GM19240 (cell line): ENCODE data around the gene OR2A5.
"Not testable (repeated sequence)": the region's sequence is repeated elsewhere in the genome, so short reads cannot be mapped to it uniquely, and the experiment has no call there.

ENCODE experiments used
- DNase-seq: peaks from one replicate; pipeline ENCODE4 v3.0.0; 2011; ENCODE audit warnings: low spot score; ENCODE audit not compliant: insufficient read length

The OR2A5 gene

DNA sequence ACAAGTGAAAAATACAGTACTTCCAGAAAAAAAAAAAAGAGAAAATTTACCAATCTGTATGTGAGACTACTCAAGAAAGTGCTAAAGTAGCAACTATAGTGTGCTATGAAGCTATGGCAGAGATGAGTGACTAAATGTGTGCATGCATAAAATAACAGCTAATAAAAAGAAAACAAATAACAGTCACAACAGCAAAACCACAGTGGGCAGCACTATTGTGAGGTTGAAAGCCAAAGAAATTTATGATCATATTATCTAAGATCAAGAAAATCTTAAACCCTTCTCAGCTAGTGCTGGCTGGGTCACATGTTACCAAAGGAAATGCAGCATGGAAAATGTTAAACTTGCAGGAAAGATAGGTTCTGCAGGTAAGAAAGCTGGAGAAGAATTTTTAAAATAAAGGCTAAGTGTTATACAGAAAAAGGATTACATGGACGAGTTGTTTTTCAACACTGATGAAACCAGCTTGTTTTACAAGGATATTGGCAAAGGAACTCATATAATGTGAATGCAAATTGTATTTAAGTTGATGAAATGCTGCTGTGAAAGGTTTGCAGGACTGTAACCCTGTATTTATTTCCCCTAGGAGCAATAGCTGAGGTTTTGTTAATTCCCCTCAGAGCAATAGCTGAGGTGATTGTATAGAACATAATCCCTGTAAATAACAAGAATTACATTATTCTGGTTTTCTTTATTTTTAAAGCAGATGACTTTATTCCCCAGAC lies 15.6 kb upstream of the OR2A5 start:
- no peak for DNase-seq

- DNase-seq = no peak
These were observed 13.4 kb upstream of the OR2A5 start for GRCh38 chr7:144035385-144035784.

DNA sequence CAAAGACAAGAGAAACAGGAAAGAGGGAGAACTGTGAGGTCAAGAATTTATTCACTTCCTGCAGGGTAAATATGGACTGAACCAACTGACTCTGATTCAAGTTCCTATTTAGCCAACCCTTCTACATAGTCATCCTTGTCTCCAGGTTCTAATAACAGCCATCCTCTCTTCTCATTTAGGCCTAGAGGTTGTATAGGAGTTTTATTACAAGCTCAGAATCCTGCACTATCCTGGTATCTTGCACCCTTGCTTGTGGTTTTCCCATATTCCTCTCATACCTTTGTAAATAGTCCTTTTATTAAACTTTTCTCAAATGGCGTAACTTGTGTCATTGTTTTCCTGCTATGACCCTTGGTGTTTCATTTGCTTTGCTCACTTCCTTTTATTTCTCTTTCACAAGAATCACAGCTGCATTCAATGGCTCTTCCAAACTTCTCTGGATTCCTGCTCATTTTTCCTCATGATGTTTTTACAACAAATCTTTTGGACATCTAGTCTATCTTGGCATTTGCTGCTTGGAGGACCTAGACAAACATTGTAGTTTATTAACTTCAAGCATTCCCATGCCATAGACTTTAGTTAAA lies 12.4 kb upstream of the OR2A5 start:
- no peak for DNase-seq

DNA sequence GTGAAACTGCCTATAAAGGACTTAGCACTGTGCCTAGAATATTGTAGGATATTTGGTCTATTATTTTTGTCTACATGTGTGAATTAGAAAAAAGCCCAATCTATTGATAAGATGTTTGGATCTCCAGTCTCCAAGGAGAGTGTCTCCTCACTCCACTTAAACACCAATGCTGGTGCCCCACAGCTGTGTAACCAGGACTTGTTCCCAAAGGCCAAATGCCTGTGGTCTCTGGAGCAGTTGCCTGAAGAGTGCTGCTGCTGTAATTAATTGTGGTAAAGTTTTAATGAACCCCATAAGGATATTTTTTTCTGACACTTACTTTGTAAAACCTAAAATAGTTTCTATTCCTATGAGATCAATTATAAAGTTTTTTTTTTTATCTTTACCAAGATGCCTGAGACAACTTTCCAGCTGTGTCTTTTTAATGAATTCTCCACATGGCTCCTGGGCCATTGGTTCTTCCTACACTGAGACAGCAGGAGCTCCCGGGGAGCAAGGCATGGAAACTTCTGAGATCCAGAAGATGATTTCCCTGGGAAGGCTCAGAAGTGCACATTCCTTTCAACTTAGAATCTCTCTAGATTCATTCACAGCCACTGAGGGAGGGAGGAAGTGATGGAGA lies 11.2 kb upstream of the OR2A5 start:
- no peak for DNase-seq

DNA sequence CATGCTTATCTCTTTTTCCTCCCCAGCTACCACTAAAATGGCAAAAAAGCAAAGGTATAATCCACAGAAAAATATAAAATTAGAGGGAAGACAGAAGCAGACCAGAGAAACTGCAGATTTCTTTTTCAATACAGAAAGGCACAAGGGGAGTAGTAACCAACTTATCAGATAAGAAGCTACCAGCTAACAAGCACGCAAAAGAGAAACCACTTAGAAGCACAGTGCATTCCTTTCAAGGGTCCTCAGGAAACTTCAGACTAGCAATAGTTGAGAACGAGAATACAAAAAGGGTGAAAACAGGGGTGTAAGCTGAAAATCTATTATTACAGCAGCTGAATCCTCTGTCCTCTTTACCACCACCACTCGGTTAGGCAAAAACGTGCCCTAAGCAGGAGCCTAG lies 9.9 kb upstream of the OR2A5 start:
- DNase-seq = no peak

- no peak for DNase-seq
These were observed 743 bp downstream of the OR2A5 start for GRCh38 chr7:144049491-144049890.

DNA sequence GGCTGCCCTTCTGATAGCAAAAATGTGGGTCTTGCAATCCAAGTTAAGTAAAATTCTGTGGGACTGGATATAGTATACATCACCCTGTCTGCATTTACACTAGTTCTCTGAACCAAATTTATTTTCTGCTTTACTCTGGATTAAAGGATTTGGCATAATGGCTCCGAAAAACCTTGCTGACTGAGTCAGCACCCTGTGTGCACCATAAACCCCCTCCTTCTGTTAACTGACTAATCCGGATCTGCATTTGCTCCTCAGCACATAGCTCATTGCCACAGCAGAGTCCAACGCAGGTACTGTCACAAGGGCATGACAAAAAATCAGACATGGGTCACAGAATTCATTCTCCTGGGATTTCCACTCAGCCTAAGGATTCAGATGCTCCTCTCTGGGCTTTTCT lies 1.3 kb downstream of the OR2A5 start:
- DNase-seq = no peak

- DNase-seq = not testable (repeated sequence)
These were observed 2.1 kb downstream of the OR2A5 start for GRCh38 chr7:144050884-144051283.

DNA sequence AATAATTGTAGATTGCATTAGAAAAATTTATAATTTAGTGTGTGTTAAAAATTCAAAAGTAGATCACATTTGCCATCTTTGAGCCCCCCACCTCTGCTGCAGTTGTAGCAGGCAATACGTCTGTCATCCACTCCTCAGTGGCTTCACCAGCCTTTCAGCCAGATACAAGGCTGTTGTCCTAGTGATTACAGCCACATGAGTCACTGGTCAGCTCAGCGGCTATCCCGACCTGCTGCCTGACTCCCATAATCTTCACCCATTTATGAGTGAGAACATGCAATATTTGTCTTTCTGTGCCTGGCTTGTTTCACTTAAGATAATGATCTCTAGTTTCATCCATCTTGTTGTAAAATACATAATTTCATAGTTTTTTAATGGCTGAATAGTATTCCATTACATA lies 9.2 kb downstream of the OR2A5 start:
- DNase-seq = no peak

GRCh38 chr7:144063710-144064109 lies 15.0 kb downstream of the OR2A5 start:
- no peak for DNase-seq

DNA sequence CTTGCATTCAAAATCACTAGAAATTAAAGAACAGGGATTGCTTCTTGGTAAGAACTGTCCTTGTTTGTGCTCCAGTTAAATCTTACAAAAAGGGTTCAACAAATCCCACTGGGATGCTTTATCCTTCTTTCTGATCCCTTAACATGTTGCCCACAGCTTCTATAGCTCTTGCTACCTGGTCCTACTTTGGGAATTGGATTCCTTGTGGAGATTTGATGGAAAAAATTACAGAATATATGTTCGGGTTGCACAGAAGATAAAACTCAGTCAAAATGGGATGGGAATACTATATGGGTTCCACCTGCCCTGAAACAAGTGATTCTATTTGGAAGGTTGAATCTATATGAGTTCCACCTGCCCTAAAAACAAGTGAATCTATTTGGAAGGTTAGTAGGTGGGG lies 20.8 kb downstream of the OR2A5 start, which contains the start of gene OR2A25:
OR2A25 (plus strand) TSS at position 301 of the 400 bp plus-strand sequence. CDS start 4,409 bp downstream, outside the sequence.
- no peak for DNase-seq

- no peak for DNase-seq
These were observed 21.2 kb downstream of the OR2A5 start for GRCh38 chr7:144069953-144070352.

DNA sequence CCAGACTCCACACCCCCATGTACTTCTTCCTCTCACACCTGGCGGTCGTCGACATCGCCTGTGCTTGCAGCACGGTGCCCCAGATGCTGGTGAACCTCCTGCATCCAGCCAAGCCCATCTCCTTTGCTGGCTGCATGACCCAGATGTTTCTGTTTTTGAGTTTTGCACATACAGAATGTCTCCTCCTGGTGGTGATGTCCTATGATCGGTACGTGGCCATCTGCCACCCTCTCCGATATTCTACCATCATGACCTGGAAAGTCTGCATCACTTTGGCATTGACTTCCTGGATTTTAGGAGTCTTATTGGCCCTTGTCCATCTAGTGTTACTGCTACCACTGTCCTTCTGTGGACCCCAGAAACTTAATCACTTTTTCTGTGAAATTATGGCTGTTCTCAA lies 25.6 kb downstream of the OR2A5 start:
- DNase-seq = no peak

GRCh38 chr7:144085978-144086377 lies 37.2 kb downstream of the OR2A5 start, which contains the start of gene OR2A12:
TSS of gene OR2A12 (plus strand) at chr7:144086278. CDS start at chr7:144095108, 8,830 bp downstream.
- no peak for DNase-seq

GRCh38 chr7:144086730-144087129 lies 38.0 kb downstream of the OR2A5 start:
- no peak for DNase-seq

DNA sequence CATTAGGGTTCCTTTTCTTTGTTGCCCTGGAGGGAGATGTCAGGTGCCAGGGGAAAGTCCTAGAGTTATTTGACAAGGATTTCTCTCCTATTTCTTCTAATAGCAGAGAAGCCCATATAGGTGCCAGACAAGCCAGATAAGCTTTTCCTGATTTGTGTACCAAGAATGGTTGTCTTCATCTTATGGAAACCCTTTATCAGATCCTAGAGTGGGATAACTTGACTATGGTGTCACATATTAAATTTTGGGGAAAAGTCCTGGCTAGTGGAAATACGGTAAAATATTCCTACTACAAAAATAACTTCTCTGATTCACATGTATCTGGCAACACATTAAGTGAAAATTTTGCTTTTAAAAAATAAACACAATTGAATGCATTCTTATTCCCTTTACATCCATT lies 38.5 kb downstream of the OR2A5 start:
- no peak for DNase-seq

GRCh38 chr7:144090667-144091066 lies 41.9 kb downstream of the OR2A5 start:
- DNase-seq = no peak

- no peak for DNase-seq
These were observed 50.0 kb downstream of the OR2A5 start for GRCh38 chr7:144098776-144099175.

GRCh38 chr7:144100607-144101006 lies 51.9 kb downstream of the OR2A5 start:
- DNase-seq = no peak

GRCh38 chr7:144102041-144102440 lies 53.3 kb downstream of the OR2A5 start:
- no peak for DNase-seq

GRCh38 chr7:144105211-144105610 lies 56.5 kb downstream of the OR2A5 start:
- DNase-seq = no peak
